Heart right ventricle (tissue), 16 donors: ENCODE measurements around the gene NNMT. TPM values are rescaled to one million over a fixed set of nuclear protein-coding genes. Genes with fewer than 3 reads are reported as not detected.
A peak's percentile ranks its signal among the peaks of the same experiment; 100 is the strongest.

Experiments used
- ATAC-seq, 8 donors: fragments of 200-7000 bp; cut with Tn5 transposase; one replicate each; pipeline ENCODE4 v1.9.1; 2020; ENCODE audit warnings: mild to moderate bottlenecking in 8 of 8, moderate library complexity in 8 of 8, moderate number of reproducible peaks in 1 of 8
- DNase-seq, 2 donors: peaks; one replicate each; pipeline ENCODE4 v3.0.0-alpha.2; 2020
- H3K27ac ChIP-seq, 10 donors: fragments of 200-600 bp; sonication (generic) in 2 of 10; one replicate each; pipeline versions ENCODE4 v1.5.0 to v1.8.0; 2020 to 2022; ENCODE audit warnings: mild to moderate bottlenecking in 3 of 10
- H3K27me3 ChIP-seq, 7 donors: fragments of 200-600 bp; one replicate each; pipeline ENCODE4 v1.8.0; 2021 to 2022; ENCODE audit warnings: mild to moderate bottlenecking in 2 of 7
- H3K36me3 ChIP-seq, 9 donors: fragments of 200-600 bp; sonication (generic) in 1 of 9; one replicate each; pipeline versions ENCODE4 v1.5.0 to v1.8.0; 2020 to 2022; ENCODE audit warnings: mild to moderate bottlenecking in 2 of 9
- H3K4me1 ChIP-seq, 9 donors: fragments of 200-600 bp; sonication (generic) in 1 of 9; one replicate each; pipeline versions ENCODE4 v1.5.0 to v1.8.0; 2020 to 2022; ENCODE audit warnings: mild to moderate bottlenecking in 4 of 9
- H3K4me3 ChIP-seq, 10 donors: fragments of 200-600 bp; sonication (generic) in 2 of 10; one replicate each; pipeline versions ENCODE4 v1.5.0 to v1.8.0; 2020 to 2022; ENCODE audit warnings: mild to moderate bottlenecking in 7 of 10, moderate library complexity in 2 of 10
- H3K9me3 ChIP-seq, 11 donors: fragments of 200-600 bp in 10 of 11; sonication (generic) in 2 of 11; one replicate each; pipeline versions ENCODE4 v1.5.0 to v1.8.0; 2013 to 2022; ENCODE audit warnings: mild to moderate bottlenecking in 2 of 11, control low read depth in 1 of 11, moderate library complexity in 1 of 11
- CTCF ChIP-seq, 9 donors: fragments of 200-600 bp; sonication (generic) in 2 of 9; IDR thresholded peaks; one replicate each; pipeline versions ENCODE4 v1.5.0 to v1.8.0; 2021 to 2022; ENCODE audit warnings: antibody characterized with exemption in 9 of 9, mild to moderate bottlenecking in 5 of 9, moderate library complexity in 1 of 9
- WGBS, 2 donors: extraction: QIAGEN DNeasy Blood & Tissue Kit; methylation state at CpG; one replicate each; pipeline ENCODE4 v1.1.7; 2013; ENCODE audit warnings: inconsistent platforms in 1 of 2; 5-methylcytosine and 5-hydroxymethylcytosine counted together
- intact Hi-C, 10 donors: fragments of 100-400 bp; cut with DNase I; formaldehyde crosslinking; loops; one replicate each; pipeline versions ENCODE4 v1.11.1 to v1.14.2; 2022
- polyA plus RNA-seq, 2 donors: library from polyadenylated mRNA; stranded (reverse); fragments of 200-250 nt; gene quantifications; one replicate each; pipeline ENCODE4 v1.2.3, GENCODE V29; 2013
- total RNA-seq, 10 donors: library from RNA; stranded (reverse); fragmentation: NEBNext Ultra II Directional in 3 of 10; extraction: Animal tissue kit (Norgen Biotek cat#: 25700) in 3 of 10; gene quantifications; one replicate each; pipeline versions ENCODE4 v1.2.1 to v1.2.4, GENCODE V29; 2021 to 2023
- donor health status: Arrhythmogenic right ventricular cardiomyopathy.
- donor health status: ischemic (EF 13 %, LVEDD 7.1; RV severe dilation, severe dysfunction).
- donor health status: healthy with polysubstance abuse.
- donor health status: DM: no; HTN: yes; CAD: no.
- donor health status: DM: no; HTN: no; CAD: no.
- donor health status: ischemic (EF 25% LVEDD 6.9; RV normal size, moderate dysfunction).
- donor health status: ischemic (EF 25% LVEDD 5.7; RV mildly dilated, moderate dysfunction).
- donor health status: healthy.
- donor health status: DM: yes; HTN: yes; CAD: no.
- donor health status: Ischemic cardiomyopathy.
- donor health status: ischemic (EF 35%, LVEDD 5.7; RV mildly dilated, moderate dysfunction).
- donor health status: nonischemic (EF 11% LVEDD 7.7; RV severe dilation, severe dysfunction).
- donor health status: DM: yes; HTN: yes; CAD: no.
- donor health status: PGD.
- donor health status: ischemic (EF 29% LVEDD 5.4; RV normal size, mild dysfunction).
- donor health status: nonischemic (EF 23%, LVEDD 6.1; RV moderate dilation, normal function).

Gene NNMT
- total and polyA plus RNA-seq, 12 donors, result 6.9 to 114 (median 26.1) TPM

- H3K4me1 ChIP-seq, result peaks cover 20 to 66% (median 53%) of the 10 kb centered on the region in 9 donors
- no peak for TF ChIP-seq CTCF (IDR thresholded peaks at IDR 0.05)
- no peak for DNase-seq
- ATAC-seq, result peak in 1 of 8 donors; percentile 0
- H3K4me3 ChIP-seq, result no peak overlapping the region
- H3K27me3 ChIP-seq, result no peaks in the 10 kb centered on the region
- intact Hi-C loops, result loop anchor here in 9 of 10 donors (2.0 to 10.0 kb wide), 12 partner anchors 63 to 455 kb away; partner anchors contain the start of gene ZBTB16 (in 1 of the 9)
- 82 to 97% methylated on average over 6 of the region's 6 CpGs for WGBS, 2 donors
- peak overlapping the region in 6 of 10 donors; percentile 7 to 87 (median 35) for H3K27ac ChIP-seq
- no peaks in the 10 kb centered on the region for H3K9me3 ChIP-seq
- H3K36me3 ChIP-seq, result no peaks in the 10 kb centered on the region
Observed at GRCh38 chr11:114260077-114260476, 36.1 kb upstream of the NNMT start.

DNA sequence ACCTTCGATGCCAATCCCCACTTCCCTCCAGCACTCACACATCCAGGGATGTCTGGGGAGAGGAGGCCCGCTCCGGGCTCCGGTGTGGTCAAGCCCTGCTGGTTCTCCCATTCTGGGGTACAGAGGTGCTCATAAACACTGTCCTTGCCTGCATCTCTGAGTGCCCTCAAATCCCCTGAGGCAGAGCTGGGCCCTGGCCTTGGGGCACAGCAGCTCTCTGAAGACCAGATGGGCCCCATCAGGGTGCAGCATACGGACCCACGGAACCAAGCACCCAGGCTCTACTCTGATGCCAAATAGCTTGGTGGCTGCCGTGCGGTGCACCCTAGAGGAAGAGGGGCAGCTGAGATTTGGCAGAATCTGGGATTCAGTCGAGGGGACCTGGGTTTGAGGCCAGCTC is 35.7 kb upstream of the NNMT start:
- intact Hi-C loops, result loop anchor here in 9 of 10 donors (2.0 to 10.0 kb wide), 12 partner anchors 63 to 456 kb away; partner anchors contain the start of gene ZBTB16 (in 1 of the 9)
- ATAC-seq (peak in 4 of 8 donors; percentile 1 to 20 (median 14)), DNase-seq (no peak)
- Histone ChIP-seq H3K27ac (peak overlapping the region in 6 of 10 donors; percentile 7 to 87 (median 35)), H3K4me3 (no peak overlapping the region), H3K27me3 (no peaks in the 10 kb centered on the region), H3K9me3 (no peaks in the 10 kb centered on the region), H3K36me3 (no peaks in the 10 kb centered on the region), H3K4me1 (peaks cover 20 to 66% (median 53%) of the 10 kb centered on the region in 9 donors)
- no peak for TF ChIP-seq CTCF (IDR thresholded peaks at IDR 0.05)
- WGBS, 2 donors, result 58 to 60% methylated on average over 8 to 9 of the region's 9 CpGs

DNA sequence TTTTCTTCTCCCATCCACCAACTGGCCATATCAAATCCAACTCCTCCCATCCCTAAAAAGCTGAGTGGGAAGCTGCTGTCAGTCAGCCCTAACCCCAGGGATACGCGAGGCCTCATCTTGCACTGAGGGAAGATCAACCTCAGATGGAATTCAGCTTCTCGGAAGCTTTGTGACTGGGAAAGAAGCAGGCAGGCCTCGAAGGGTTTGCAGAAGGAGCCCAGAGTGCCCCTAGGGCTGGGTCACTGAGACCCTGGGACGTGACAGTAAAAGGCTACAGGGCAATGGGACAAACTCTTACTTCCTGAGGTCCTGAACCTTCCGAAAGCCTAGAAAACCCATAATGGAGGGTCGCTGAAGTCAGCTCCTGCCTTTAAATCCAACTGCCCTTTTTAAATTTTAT is 34.4 kb upstream of the NNMT start:
- intact Hi-C loops, result loop anchor here (1.0 to 10.0 kb wide), 17 partner anchors 64 to 457 kb away; partner anchors contain the start of gene ZBTB16 (in 1 of the 10)
- TF ChIP-seq CTCF (IDR thresholded peaks at IDR 0.05), result no peak
- DNase-seq (no peak), ATAC-seq (no peak)
- peaks cover 20 to 59% (median 48%) of the 10 kb centered on the region in 9 donors for H3K4me1 ChIP-seq
- no peaks in the 10 kb centered on the region for H3K27me3 ChIP-seq
- WGBS, 2 donors, result 77 to 86% methylated on average over 7 of the region's 7 CpGs
- no peaks in the 10 kb centered on the region for H3K36me3 ChIP-seq
- H3K4me3 ChIP-seq, result no peak overlapping the region
- no peaks in the 10 kb centered on the region for H3K9me3 ChIP-seq
- H3K27ac ChIP-seq, result peak overlapping the region in 1 of 10 donors; percentile 2

DNA sequence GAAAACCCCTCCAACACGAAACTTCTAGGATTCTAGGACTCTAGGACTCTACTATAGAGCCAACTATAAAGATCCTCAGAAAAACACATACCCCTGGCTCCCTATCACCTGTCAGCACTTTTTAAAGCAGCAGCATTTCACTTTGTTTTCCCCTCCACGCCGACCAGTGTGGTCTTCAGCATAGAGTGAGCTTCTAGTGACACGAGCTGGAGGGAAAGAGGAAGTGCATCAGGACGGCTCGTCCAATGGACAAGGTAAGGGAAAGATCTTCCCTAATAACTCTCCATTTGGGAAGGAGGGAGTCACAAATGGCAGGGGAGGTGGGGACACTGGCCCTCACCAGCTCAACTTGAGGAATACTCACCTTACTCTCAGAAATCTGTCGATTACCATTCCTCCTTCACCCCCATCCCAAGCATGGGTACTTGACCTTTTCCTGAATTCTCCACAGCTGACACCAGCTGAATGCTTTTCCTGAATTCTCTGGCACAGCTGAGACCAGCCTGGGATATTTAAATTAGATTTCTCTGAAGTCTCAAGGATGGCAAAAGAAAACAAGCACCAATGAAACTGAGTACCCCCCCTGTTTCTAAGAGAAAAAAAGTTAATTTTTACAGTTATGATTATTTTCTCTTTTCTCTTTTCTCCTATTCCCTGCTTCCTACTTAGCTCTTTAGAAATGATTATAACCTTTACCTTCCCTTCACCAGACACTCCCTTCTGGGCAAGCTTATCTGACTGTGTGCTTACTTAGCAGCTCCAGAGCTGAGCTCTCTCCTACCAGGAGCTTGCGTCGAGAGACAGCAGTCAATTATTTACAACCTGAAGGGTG is 33.3 kb upstream of the NNMT start:
- WGBS, 2 donors, result 19 to 21% methylated on average over 9 of the region's 9 CpGs
- peak; percentile 38 to 81 (median 70) for TF ChIP-seq CTCF (IDR thresholded peaks at IDR 0.05)
- Histone ChIP-seq H3K27ac (peak overlapping the region in 1 of 10 donors; percentile 28), H3K4me3 (no peak overlapping the region), H3K4me1 (peaks cover 19 to 48% (median 39%) of the 10 kb centered on the region in 9 donors), H3K36me3 (no peaks in the 10 kb centered on the region), H3K9me3 (no peaks in the 10 kb centered on the region), H3K27me3 (no peaks in the 10 kb centered on the region)
- ATAC-seq (peak; percentile 26 to 57 (median 50)), DNase-seq (peak in 1 of 2 donors; percentile 43)
- intact Hi-C loops, result loop anchor here in 8 of 10 donors (1.0 to 10.0 kb wide), 9 partner anchors 66 to 458 kb away; no protein-coding TSS in a partner anchor
